GM12892 (cell line): ENCODE data around the gene PLS1.

Source experiments
- DNase-seq: peaks from one replicate; pipeline ENCODE4 v3.0.0; 2011; ENCODE audit not compliant: insufficient read length
- FAIRE-seq: peaks from 2 replicates; lab custom pipeline; 2011; peaks lifted over from hg19 to GRCh38; lab: Jason Lieb, UNC
- POLR2A ChIP-seq: IDR thresholded peaks from 2 replicates; pipeline ENCODE4 v1.6.1; 2011; ENCODE audit warnings: low read depth, low read length, control low read depth
- POLR2AphosphoS5 ChIP-seq: IDR thresholded peaks from 2 replicates; pipeline ENCODE4 v1.6.1; 2011; ENCODE audit warnings: low read depth, low read length, control low read depth
- TAF1 ChIP-seq: IDR thresholded peaks from 2 replicates; pipeline ENCODE4 v1.6.1; 2011; ENCODE audit warnings: low read depth, mild to moderate bottlenecking, control low read depth, low read length, borderline replicate concordance

PLS1 gene

GRCh38 chr3:142646020-142646785 lies 50.0 kb downstream of the PLS1 start:
- FAIRE-seq (no peak), DNase-seq (no peak)
- TF ChIP-seq POLR2AphosphoS5 = no peak
- TF ChIP-seq POLR2A = no peak
- TF ChIP-seq TAF1 = no peak

DNA sequence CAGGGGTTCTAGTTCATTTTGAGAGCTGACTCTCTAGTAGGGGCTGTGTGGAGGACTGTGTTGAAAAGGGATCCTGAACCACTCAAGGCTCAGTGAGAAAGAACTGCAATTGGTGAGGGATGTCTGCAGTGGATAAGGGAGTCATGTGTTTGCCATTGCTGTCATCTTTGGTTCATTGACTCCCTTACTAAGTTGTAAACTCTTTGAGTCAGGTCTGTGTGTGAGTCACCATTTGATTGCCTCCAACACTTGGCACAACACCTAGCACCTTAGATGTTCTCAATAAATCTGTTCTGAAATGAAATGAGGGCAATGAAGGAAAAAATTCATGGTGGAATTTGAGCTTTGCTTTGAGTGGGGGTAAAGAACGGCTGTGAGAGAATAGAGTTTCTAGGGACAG lies 51.7 kb downstream of the PLS1 start:
- DNase-seq (no peak), FAIRE-seq (no peak)
- TF ChIP-seq POLR2AphosphoS5 = no peak
- TF ChIP-seq POLR2A = no peak
- TF ChIP-seq TAF1 = no peak

- no peak for FAIRE-seq
- TF ChIP-seq POLR2AphosphoS5 = no peak
- TF ChIP-seq POLR2A = no peak
- no peak for TF ChIP-seq TAF1
- DNase-seq = no peak
Observed at GRCh38 chr3:142648950-142649349, 52.8 kb downstream of the PLS1 start.

- TF ChIP-seq TAF1 (no peak), POLR2AphosphoS5 (no peak), POLR2A (no peak)
- DNase-seq (no peak), FAIRE-seq (no peak)
Observed at GRCh38 chr3:142650001-142650693, 54.0 kb downstream of the PLS1 start.

GRCh38 chr3:142651711-142652110 lies 55.5 kb downstream of the PLS1 start:
- TF ChIP-seq TAF1 (no peak), POLR2AphosphoS5 (no peak), POLR2A (no peak)
- DNase-seq (no peak), FAIRE-seq (no peak)

DNA sequence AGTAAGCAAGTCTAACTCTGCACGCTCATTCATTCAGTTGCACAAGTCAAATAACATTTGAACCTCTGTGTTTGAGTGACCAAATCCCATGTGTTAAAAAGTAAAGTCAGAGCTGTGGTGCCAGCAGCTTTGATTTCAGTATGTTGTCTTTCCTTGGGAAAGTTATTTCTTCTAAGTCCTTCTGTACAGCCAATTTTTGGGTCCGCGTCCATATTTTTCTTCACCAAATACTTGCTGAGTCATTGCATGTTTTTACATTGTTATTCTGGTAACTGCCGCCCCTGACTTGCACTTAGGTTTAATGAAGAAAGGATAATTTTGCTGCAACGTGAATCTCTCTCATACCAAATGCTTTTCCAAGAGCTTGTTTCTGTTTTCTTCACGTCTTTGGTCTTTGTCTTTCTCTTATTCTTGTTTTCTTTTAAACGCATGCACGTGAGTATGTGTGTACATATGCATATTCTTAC lies 56.7 kb downstream of the PLS1 start:
- no peak for TF ChIP-seq TAF1
- TF ChIP-seq POLR2A = no peak
- no peak for TF ChIP-seq POLR2AphosphoS5
- FAIRE-seq = no peak
- no peak for DNase-seq

- FAIRE-seq = no peak
- no peak for DNase-seq
- TF ChIP-seq POLR2A (no peak), TAF1 (no peak), POLR2AphosphoS5 (no peak)
Observed at GRCh38 chr3:142656575-142656974, 60.4 kb downstream of the PLS1 start.

GRCh38 chr3:142657033-142657432 lies 60.8 kb downstream of the PLS1 start:
- FAIRE-seq = no peak
- DNase-seq = no peak

GRCh38 chr3:142660383-142660782 lies 64.2 kb downstream of the PLS1 start:
- FAIRE-seq (no peak), DNase-seq (no peak)
- TF ChIP-seq POLR2AphosphoS5 (no peak), POLR2A (no peak), TAF1 (no peak)

More at GRCh38 chr3:142657033-142657432, 60.8 kb downstream of the PLS1 start:
- no peak for TF ChIP-seq TAF1
- no peak for TF ChIP-seq POLR2A
- no peak for TF ChIP-seq POLR2AphosphoS5

GRCh38 chr3:142660893-142661292 lies 64.7 kb downstream of the PLS1 start:
- no peak for DNase-seq
- FAIRE-seq = no peak
- TF ChIP-seq POLR2AphosphoS5 = no peak
- TF ChIP-seq POLR2A = no peak
- no peak for TF ChIP-seq TAF1

DNA sequence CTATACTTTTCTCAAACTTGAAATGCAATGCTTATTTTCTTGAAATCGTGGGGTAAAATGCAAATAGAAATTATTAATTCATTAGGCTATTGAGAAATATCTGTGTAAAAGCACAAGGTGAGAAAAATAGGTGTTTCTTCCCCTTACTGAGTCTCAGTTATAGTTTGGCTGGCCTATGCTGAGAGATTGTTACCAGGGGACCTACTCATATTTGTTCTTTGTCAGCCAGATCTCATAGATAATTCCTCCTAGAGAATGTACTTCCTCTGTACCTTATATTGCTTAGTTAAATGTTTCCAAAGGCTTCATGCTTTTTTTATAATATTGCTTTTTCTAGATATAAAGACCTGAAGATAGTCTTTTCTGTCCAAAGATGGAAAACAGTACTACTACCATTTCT lies 67.7 kb downstream of the PLS1 start:
- TF ChIP-seq TAF1 (no peak), POLR2A (no peak), POLR2AphosphoS5 (no peak)
- no peak for DNase-seq
- FAIRE-seq = no peak

DNA sequence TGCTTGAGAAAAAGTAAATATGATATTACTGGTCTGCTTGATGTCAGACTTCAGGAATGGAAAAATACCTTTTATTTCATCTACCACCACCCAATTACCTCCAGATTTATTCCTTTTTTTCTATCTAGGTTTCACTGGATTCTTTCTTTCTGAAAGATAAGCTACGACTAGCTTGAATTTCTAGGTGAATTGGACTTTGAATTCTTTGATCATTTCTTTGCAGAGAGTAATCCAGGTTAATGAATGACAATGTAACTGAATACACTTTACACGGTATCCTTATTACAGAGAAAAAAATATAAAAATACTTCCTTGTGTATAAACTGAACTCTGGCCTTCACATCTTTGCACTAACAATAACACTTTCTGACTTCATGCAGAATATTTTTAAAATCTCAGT lies 68.1 kb downstream of the PLS1 start:
- FAIRE-seq (no peak), DNase-seq (no peak)
- TF ChIP-seq POLR2AphosphoS5 (no peak), POLR2A (no peak), TAF1 (no peak)

- TF ChIP-seq POLR2AphosphoS5 (no peak), TAF1 (no peak), POLR2A (no peak)
- no peak for DNase-seq
- FAIRE-seq = no peak
Observed at GRCh38 chr3:142664819-142665218, 68.6 kb downstream of the PLS1 start.
